GM18870 (cell line): ENCODE data around the gene RAB9A.

ENCODE experiments used
- ATAC-seq: cut with Tn5 transposase; IDR thresholded peaks from one replicate; pipeline ENCODE4 v1.9.1; 2021; ENCODE audit warnings: moderate library complexity; ENCODE audit not compliant: unreplicated experiment

RAB9A gene

GRCh38 chrX:13742397-13743176 lies 53.7 kb downstream of the RAB9A start:
- peak; percentile 89 for ATAC-seq

GRCh38 chrX:13747836-13748235 lies 58.9 kb downstream of the RAB9A start:
- ATAC-seq = no peak

- no peak for ATAC-seq
These were observed 59.6 kb downstream of the RAB9A start for GRCh38 chrX:13748486-13748885.

DNA sequence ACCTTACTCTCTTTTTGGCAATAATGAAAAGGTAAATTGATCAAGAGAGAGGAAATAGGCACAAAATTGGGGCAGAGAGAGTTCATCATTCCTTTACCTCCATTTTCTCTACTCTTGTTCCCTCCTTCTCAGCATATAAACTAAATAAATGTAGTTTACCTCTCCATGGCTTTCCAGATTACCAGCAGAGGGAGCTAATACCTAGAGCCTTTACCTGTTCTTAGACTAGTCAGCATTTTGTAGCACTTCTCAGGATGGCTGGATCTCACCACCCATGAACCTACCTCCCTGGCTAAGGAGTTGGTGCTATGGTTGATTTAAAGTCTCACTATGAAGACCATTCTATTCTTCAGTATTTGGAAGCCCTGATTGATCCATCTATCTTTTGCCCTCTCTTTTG lies 61.3 kb downstream of the RAB9A start:
- peak; percentile 30 for ATAC-seq

GRCh38 chrX:13750812-13751211 lies 61.9 kb downstream of the RAB9A start:
- ATAC-seq = peak; percentile 52

DNA sequence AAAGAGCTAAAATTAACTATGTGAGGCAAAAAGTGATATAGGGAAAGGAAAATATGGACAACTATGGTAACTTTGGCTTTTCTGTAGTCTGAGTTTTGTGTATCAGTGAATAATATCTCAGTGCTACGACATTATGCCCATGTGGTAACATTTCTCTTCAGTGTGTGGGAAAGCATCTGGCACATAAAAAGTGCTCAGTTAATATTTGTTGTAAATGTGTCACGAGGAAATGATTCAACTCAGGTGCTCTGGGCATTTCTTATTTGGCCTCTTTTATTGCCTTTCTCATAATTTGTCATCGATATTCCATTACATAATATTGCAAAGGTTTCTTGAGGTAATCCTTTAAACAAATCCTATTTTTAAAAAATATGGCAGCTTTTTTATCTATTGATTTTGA lies 63.2 kb downstream of the RAB9A start:
- no peak for ATAC-seq

DNA sequence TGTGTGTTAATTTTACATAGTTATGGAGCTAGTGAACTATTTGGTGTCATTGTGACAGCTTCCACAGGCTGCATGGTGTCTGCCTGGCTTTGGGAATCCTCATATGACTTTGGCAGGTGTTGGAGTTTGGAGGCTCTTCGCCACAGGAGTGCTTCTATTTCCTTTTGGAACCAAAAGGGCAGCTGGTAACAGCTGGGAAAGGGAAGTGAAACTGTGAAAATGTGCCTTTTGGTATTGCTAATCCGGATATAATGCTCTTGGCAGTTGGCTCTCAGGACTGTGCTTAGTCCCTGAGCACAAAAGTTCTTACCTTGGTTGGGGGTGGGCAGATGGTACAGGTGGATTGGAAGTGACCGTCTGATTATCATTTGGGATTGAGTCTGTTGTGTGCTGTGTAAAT lies 63.7 kb downstream of the RAB9A start:
- ATAC-seq = peak; percentile 61

GRCh38 chrX:13754765-13755164 lies 65.8 kb downstream of the RAB9A start:
- ATAC-seq = no peak

DNA sequence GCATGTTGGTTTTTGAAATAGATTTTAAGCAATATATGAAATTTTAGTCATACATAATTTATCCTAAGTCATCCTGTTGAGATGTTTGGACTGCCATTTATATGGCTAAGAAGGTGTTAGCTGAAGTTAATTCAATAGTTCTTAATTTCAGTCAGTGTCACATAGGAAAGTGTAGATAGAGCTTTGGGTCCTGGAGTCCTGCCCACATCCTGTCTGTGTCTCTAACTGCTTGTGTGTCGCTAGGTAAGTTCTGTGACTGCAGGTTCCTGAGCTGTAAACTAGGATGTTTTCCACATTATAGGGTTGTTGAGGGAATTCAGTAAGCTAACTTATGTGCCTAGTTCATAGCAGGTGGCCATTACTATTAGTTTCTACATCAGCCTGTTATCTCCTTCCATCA lies 66.3 kb downstream of the RAB9A start:
- ATAC-seq = no peak

- ATAC-seq = no peak
These were observed 67.5 kb downstream of the RAB9A start for GRCh38 chrX:13756381-13756780.

GRCh38 chrX:13759152-13759718 lies 70.3 kb downstream of the RAB9A start:
- peak; percentile 72 for ATAC-seq
